ENCODE data around the gene TIMP2.
"Not testable (repeated sequence)": the region's sequence is repeated elsewhere in the genome, so short reads cannot be mapped to it uniquely, and the experiment has no call there.

Gene TIMP2

GRCh38 chr17:78954684-78955083, 29.5 kb upstream of the TIMP2 start:
- DNase-seq = no peak

GRCh38 chr17:78953356-78954350, 28.5 kb upstream of the TIMP2 start:
- DNase-seq = no peak

- DNase-seq = no peak
These were observed 27.5 kb upstream of the TIMP2 start for GRCh38 chr17:78952706-78953105.

- no peak for DNase-seq
These were observed 26.9 kb upstream of the TIMP2 start for GRCh38 chr17:78951967-78952551.

- DNase-seq = no peak
These were observed 25.7 kb upstream of the TIMP2 start for GRCh38 chr17:78950870-78951269.

- DNase-seq = no peak
These were observed 22.3 kb upstream of the TIMP2 start for GRCh38 chr17:78947235-78948149.

GRCh38 chr17:78946631-78947030, 21.4 kb upstream of the TIMP2 start:
- no peak for DNase-seq

- DNase-seq = no peak
These were observed 20.9 kb upstream of the TIMP2 start for GRCh38 chr17:78946131-78946530.

GRCh38 chr17:78945455-78945854, 20.3 kb upstream of the TIMP2 start:
- DNase-seq = not testable (repeated sequence)

GRCh38 chr17:78944956-78945355, 19.8 kb upstream of the TIMP2 start:
- no peak for DNase-seq

- DNase-seq = no peak
These were observed 18.8 kb upstream of the TIMP2 start for GRCh38 chr17:78944026-78944425.

GRCh38 chr17:78940708-78941107, 15.5 kb upstream of the TIMP2 start:
- no peak for DNase-seq

GRCh38 chr17:78940258-78940657, 15.1 kb upstream of the TIMP2 start:
- DNase-seq = no peak

- no peak for DNase-seq
These were observed 14.4 kb upstream of the TIMP2 start for GRCh38 chr17:78939615-78940014.

- DNase-seq = no peak
These were observed 12.4 kb upstream of the TIMP2 start for GRCh38 chr17:78937561-78937960.

GRCh38 chr17:78935419-78936323, 10.5 kb upstream of the TIMP2 start:
- DNase-seq = no peak

GRCh38 chr17:78934681-78935418, 9.7 kb upstream of the TIMP2 start:
- no peak for DNase-seq

- peak; percentile 93 for DNase-seq
These were observed 8.9 kb upstream of the TIMP2 start for GRCh38 chr17:78933959-78934568.

GRCh38 chr17:78933025-78933958, 8.1 kb upstream of the TIMP2 start:
- DNase-seq = peak; percentile 91

All from RPMI8226 (cell line).